ENCODE measurements around the gene SLX4. TPM values are rescaled to one million over a fixed set of nuclear protein-coding genes. Genes with fewer than 3 reads are reported as not detected.

The SLX4 gene
- total and polyA plus RNA-seq, 2 experiments from 2014 or later, result 1.9 to 2.3 TPM

GRCh38 chr16:3597676-3598075 lies 13.7 kb downstream of the SLX4 start:
- H3K27ac ChIP-seq, result no peak overlapping the region
- no peaks in the 10 kb centered on the region for H3K36me3 ChIP-seq (ENCODE audit: low read depth)
- TF ChIP-seq EZH2 (IDR thresholded peaks at IDR 0.05; ENCODE audit: insufficient read depth, poor library complexity, severe bottlenecking) (no peak), EZH2phosphoT487 (IDR thresholded peaks at IDR 0.05; ENCODE audit: insufficient read depth, low read depth) (no peak)
- in situ Hi-C loops (cut with MboI), result no loop called here
- no peak overlapping the region for H2AFZ ChIP-seq
- H3K4me2 ChIP-seq (ENCODE audit: unreplicated experiment), result no peak overlapping the region
- H4K20me1 ChIP-seq (ENCODE audit: insufficient read depth), result no peaks in the 10 kb centered on the region
- H3K4me3 ChIP-seq, result no peak overlapping the region
- WGBS, 2 experiments (ENCODE audit: low coverage in 1 of 2, low lambda C conversion rate in 2 of 2, missing lambda C conversion rate in 2 of 2), result 98 to 99% methylated on average over 17 of the region's 17 CpGs
- no peaks in the 10 kb centered on the region for H3F3A ChIP-seq (ENCODE audit: insufficient read depth)
- DNase-seq, result no peak
- H3K4me1 ChIP-seq (ENCODE audit: insufficient read depth), result no peaks in the 10 kb centered on the region
- no peaks in the 10 kb centered on the region for H3K27me3 ChIP-seq (replicated peaks; ENCODE audit: insufficient read depth)
- no peaks in the 10 kb centered on the region for H3K9me2 ChIP-seq (ENCODE audit: insufficient read depth)
- no peaks in the 10 kb centered on the region for H3K79me2 ChIP-seq (ENCODE audit: insufficient read depth)
- H3K9ac ChIP-seq, result no peak overlapping the region
- H3K9me3 ChIP-seq (ENCODE audit: low read depth), result no peaks in the 10 kb centered on the region

GRCh38 chr16:3597226-3597625 lies 14.2 kb downstream of the SLX4 start:
- Histone ChIP-seq H2AFZ (no peak overlapping the region), H4K20me1 (ENCODE audit: insufficient read depth) (no peaks in the 10 kb centered on the region), H3K9me2 (ENCODE audit: insufficient read depth) (no peaks in the 10 kb centered on the region), H3F3A (ENCODE audit: insufficient read depth) (no peaks in the 10 kb centered on the region), H3K4me1 (ENCODE audit: insufficient read depth) (no peaks in the 10 kb centered on the region), H3K36me3 (ENCODE audit: low read depth) (no peaks in the 10 kb centered on the region), H3K9me3 (ENCODE audit: low read depth) (no peaks in the 10 kb centered on the region), H3K9ac (no peak overlapping the region), H3K4me3 (no peak overlapping the region), H3K27me3 (replicated peaks; ENCODE audit: insufficient read depth) (no peaks in the 10 kb centered on the region), H3K4me2 (ENCODE audit: unreplicated experiment) (no peak overlapping the region), H3K27ac (no peak overlapping the region), H3K79me2 (ENCODE audit: insufficient read depth) (no peaks in the 10 kb centered on the region)
- no peak for DNase-seq
- no peak for TF ChIP-seq EZH2phosphoT487 (IDR thresholded peaks at IDR 0.05; ENCODE audit: insufficient read depth, low read depth)
- no peak for TF ChIP-seq EZH2 (IDR thresholded peaks at IDR 0.05; ENCODE audit: insufficient read depth, poor library complexity, severe bottlenecking)
- in situ Hi-C loops (cut with MboI), result no loop called here
- 93 to 94% methylated on average over 10 of the region's 10 CpGs for WGBS, 2 experiments (ENCODE audit: low coverage in 1 of 2, low lambda C conversion rate in 2 of 2, missing lambda C conversion rate in 2 of 2)

GRCh38 chr16:3596101-3596861 lies 15.1 kb downstream of the SLX4 start:
- Histone ChIP-seq H3K4me3 (no peak overlapping the region), H3K27ac (no peak overlapping the region), H3K27me3 (replicated peaks; ENCODE audit: insufficient read depth) (no peaks in the 10 kb centered on the region), H3K4me2 (ENCODE audit: unreplicated experiment) (no peak overlapping the region), H3K9ac (no peak overlapping the region), H3F3A (ENCODE audit: insufficient read depth) (no peaks in the 10 kb centered on the region), H3K9me2 (ENCODE audit: insufficient read depth) (no peaks in the 10 kb centered on the region), H3K4me1 (ENCODE audit: insufficient read depth) (no peaks in the 10 kb centered on the region), H3K9me3 (ENCODE audit: low read depth) (no peaks in the 10 kb centered on the region), H4K20me1 (ENCODE audit: insufficient read depth) (no peaks in the 10 kb centered on the region), H2AFZ (no peak overlapping the region), H3K36me3 (ENCODE audit: low read depth) (no peaks in the 10 kb centered on the region), H3K79me2 (ENCODE audit: insufficient read depth) (no peaks in the 10 kb centered on the region)
- no peak for DNase-seq
- WGBS, 2 experiments (ENCODE audit: low coverage in 1 of 2, low lambda C conversion rate in 2 of 2, missing lambda C conversion rate in 2 of 2), result 97 to 98% methylated on average over 23 to 27 of the region's 27 CpGs
- TF ChIP-seq EZH2phosphoT487 (IDR thresholded peaks at IDR 0.05; ENCODE audit: insufficient read depth, low read depth) (no peak), EZH2 (IDR thresholded peaks at IDR 0.05; ENCODE audit: insufficient read depth, poor library complexity, severe bottlenecking) (no peak)
- in situ Hi-C loops (cut with MboI), result no loop called here

GRCh38 chr16:3595521-3596021 lies 15.8 kb downstream of the SLX4 start:
- 97% methylated on average over 16 to 19 of the region's 19 CpGs for WGBS, 2 experiments (ENCODE audit: low coverage in 1 of 2, low lambda C conversion rate in 2 of 2, missing lambda C conversion rate in 2 of 2)
- Histone ChIP-seq H3K79me2 (ENCODE audit: insufficient read depth) (no peaks in the 10 kb centered on the region), H3K4me1 (ENCODE audit: insufficient read depth) (no peaks in the 10 kb centered on the region), H4K20me1 (ENCODE audit: insufficient read depth) (no peaks in the 10 kb centered on the region), H3K36me3 (ENCODE audit: low read depth) (no peaks in the 10 kb centered on the region), H3K9me2 (ENCODE audit: insufficient read depth) (no peaks in the 10 kb centered on the region), H3K4me2 (ENCODE audit: unreplicated experiment) (no peak overlapping the region), H3K27ac (no peak overlapping the region), H3K4me3 (no peak overlapping the region), H3K9ac (no peak overlapping the region), H2AFZ (no peak overlapping the region), H3K27me3 (replicated peaks; ENCODE audit: insufficient read depth) (no peaks in the 10 kb centered on the region), H3K9me3 (ENCODE audit: low read depth) (no peaks in the 10 kb centered on the region), H3F3A (ENCODE audit: insufficient read depth) (no peaks in the 10 kb centered on the region)
- TF ChIP-seq EZH2phosphoT487 (IDR thresholded peaks at IDR 0.05; ENCODE audit: insufficient read depth, low read depth), result no peak
- no peak for TF ChIP-seq EZH2 (IDR thresholded peaks at IDR 0.05; ENCODE audit: insufficient read depth, poor library complexity, severe bottlenecking)
- no peak for DNase-seq
- in situ Hi-C loops (cut with MboI), result no loop called here

Measured in GM23248 (cell line).